HUES64 (cell line): ENCODE data around the gene FBP1.

ENCODE experiments used
- H3K27ac ChIP-seq: 2 replicates; pipeline ENCODE4 v1.7.0; 2013; ENCODE audit warnings: low read depth, low read length, inconsistent platforms
- H3K27me3 ChIP-seq: 2 replicates; pipeline ENCODE4 v1.6.1; 2013; ENCODE audit warnings: mild to moderate bottlenecking, low read length; ENCODE audit not compliant: insufficient read depth
- H3K36me3 ChIP-seq: 2 replicates; pipeline ENCODE4 v1.6.1; 2013; ENCODE audit warnings: mild to moderate bottlenecking, low read length; ENCODE audit not compliant: insufficient read depth
- H3K4me1 ChIP-seq: 2 replicates; pipeline ENCODE4 v1.6.1; 2013; ENCODE audit warnings: mild to moderate bottlenecking, low read length, moderate library complexity; ENCODE audit not compliant: insufficient read depth
- H3K4me3 ChIP-seq: 2 replicates; pipeline ENCODE4 v1.5.1; 2013; ENCODE audit warnings: mild to moderate bottlenecking, low read length, moderate library complexity
- H3K9ac ChIP-seq: 2 replicates; pipeline ENCODE4 v1.6.1; 2013; ENCODE audit warnings: mild to moderate bottlenecking, low read depth, low read length
- H3K9me3 ChIP-seq: 2 replicates; pipeline ENCODE4 v1.6.1; 2013; ENCODE audit warnings: low read depth, low read length; ENCODE audit not compliant: insufficient read depth
- WGBS: fragments of 150-250, 120-280 bp; methylation state at CpG from one replicate; pipeline ENCODE4 v1.1.7; 2013; ENCODE audit warnings: missing lambda C conversion rate; 5-methylcytosine and 5-hydroxymethylcytosine counted together

Gene FBP1

DNA sequence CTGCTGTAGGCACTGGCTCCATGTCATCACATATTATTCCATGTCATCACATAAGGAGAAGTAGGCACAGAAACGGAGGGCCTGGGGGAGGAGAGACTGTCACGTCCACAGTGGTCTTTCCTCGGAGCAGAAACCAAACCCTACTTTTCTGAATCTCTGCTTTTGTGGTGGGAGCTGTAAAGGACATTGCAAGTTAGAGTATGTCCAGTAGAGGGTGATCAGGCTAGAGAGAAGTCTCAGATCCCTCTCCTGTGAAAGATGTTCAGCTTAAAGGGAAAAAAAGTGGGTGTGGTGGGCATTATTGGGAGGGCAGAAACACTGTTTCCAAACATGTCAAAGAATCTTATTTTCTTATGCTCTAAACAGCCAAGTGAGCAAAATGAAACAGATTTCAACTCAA is 26.3 kb downstream of the FBP1 start:
- H3K4me3 ChIP-seq, result no peak overlapping the region
- 82% methylated on average over 3 of the region's 3 CpGs for WGBS
- H3K27me3 ChIP-seq, result no peaks in the 10 kb centered on the region
- no peak overlapping the region for H3K9ac ChIP-seq
- peaks cover 4% of the 10 kb centered on the region for H3K4me1 ChIP-seq
- H3K36me3 ChIP-seq, result no peaks in the 10 kb centered on the region
- H3K27ac ChIP-seq, result no peak overlapping the region
- no peaks in the 10 kb centered on the region for H3K9me3 ChIP-seq

DNA sequence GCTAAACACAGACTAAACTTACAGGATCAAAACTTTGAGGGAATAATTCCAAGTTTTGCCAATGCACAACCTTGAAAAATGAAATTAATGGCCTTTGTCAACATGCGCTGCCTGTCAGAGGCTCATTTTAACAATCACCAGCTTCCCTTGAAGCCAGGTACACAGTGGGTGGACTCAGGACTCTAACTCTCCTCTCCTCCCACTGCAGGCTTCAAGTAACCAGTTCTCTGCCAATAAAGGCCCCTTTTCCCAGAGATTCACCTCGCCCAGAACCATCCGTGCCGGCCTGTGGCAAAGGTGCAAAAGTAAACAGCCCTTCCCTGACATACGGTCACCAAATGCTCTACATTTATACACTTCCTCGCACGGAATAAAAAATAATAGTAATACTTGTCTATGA is 27.2 kb downstream of the FBP1 start:
- Histone ChIP-seq H3K4me3 (no peak overlapping the region), H3K36me3 (no peaks in the 10 kb centered on the region), H3K27me3 (no peaks in the 10 kb centered on the region), H3K9me3 (no peaks in the 10 kb centered on the region), H3K9ac (no peak overlapping the region), H3K27ac (no peak overlapping the region), H3K4me1 (peaks cover 13% of the 10 kb centered on the region)
- WGBS, result 95% methylated on average over 7 of the region's 7 CpGs

DNA sequence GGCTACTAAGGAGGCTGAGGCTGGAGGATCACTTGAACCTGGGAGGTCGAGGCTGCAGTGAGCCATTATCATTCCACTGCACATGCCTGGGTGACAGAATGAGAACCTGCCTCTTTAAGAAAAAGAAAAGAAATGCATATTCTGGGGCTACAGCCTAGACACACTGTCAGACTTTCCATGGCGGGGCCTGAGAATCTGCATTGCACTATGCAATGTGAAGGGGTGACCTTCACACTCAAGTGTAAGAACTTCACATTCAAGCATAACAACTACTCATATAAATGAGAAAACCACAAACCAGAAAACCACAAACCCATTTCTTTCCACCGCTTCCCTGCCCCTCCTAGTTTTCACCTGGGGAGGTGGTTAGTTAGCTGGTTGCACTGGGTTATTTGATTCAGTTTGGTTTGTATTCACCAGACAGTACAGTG is 27.7 kb downstream of the FBP1 start:
- Histone ChIP-seq H3K4me3 (no peak overlapping the region), H3K9me3 (no peaks in the 10 kb centered on the region), H3K36me3 (no peaks in the 10 kb centered on the region), H3K4me1 (peaks cover 15% of the 10 kb centered on the region), H3K9ac (no peak overlapping the region), H3K27me3 (no peaks in the 10 kb centered on the region), H3K27ac (no peak overlapping the region)
- 86% methylated on average over 2 of the region's 3 CpGs for WGBS

DNA sequence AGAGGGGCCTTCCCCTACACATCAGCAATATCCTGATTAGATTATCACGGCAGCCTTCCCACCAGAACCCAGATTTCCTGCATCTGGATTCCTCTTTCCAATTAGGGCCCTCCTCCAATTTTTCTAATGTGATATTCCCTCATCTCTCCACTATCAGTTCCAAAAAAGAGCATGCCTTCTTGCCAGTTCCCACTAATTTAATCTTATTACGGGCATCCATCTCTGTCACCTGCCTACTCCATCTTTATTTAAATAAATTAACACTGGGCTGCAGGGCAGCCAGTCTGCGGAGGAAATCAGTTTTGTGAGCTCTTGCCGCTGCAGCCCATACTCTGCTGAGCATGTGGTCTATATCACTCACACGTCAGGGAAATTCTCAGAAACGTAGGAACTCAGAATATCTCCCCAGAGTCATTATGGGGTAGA is 29.1 kb downstream of the FBP1 start:
- no peaks in the 10 kb centered on the region for H3K9me3 ChIP-seq
- H3K4me3 ChIP-seq, result no peak overlapping the region
- peaks cover 15% of the 10 kb centered on the region for H3K4me1 ChIP-seq
- H3K27ac ChIP-seq, result no peak overlapping the region
- no peaks in the 10 kb centered on the region for H3K36me3 ChIP-seq
- WGBS, result 89% methylated on average over 6 of the region's 6 CpGs
- H3K9ac ChIP-seq, result no peak overlapping the region
- H3K27me3 ChIP-seq, result no peaks in the 10 kb centered on the region

DNA sequence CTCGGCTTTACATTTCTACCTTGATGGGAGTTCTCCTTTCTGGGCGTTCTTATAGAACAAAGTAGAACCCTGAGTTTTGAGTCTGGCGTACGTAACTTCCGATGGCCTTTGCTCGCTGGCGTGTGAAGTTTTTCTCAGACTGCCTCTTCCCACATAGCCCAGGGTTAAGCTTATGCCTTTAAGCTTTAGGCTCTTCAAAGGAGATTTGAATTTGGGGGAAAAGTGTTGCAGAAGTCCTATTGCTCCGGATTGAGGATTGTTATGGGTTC is 32.0 kb downstream of the FBP1 start:
- H3K27me3 ChIP-seq, result no peaks in the 10 kb centered on the region
- peaks cover 17% of the 10 kb centered on the region for H3K4me1 ChIP-seq
- H3K4me3 ChIP-seq, result no peak overlapping the region
- H3K9ac ChIP-seq, result no peak overlapping the region
- H3K27ac ChIP-seq, result no peak overlapping the region
- no peaks in the 10 kb centered on the region for H3K9me3 ChIP-seq
- WGBS, result 89% methylated on average over 8 of the region's 8 CpGs
- H3K36me3 ChIP-seq, result no peaks in the 10 kb centered on the region

DNA sequence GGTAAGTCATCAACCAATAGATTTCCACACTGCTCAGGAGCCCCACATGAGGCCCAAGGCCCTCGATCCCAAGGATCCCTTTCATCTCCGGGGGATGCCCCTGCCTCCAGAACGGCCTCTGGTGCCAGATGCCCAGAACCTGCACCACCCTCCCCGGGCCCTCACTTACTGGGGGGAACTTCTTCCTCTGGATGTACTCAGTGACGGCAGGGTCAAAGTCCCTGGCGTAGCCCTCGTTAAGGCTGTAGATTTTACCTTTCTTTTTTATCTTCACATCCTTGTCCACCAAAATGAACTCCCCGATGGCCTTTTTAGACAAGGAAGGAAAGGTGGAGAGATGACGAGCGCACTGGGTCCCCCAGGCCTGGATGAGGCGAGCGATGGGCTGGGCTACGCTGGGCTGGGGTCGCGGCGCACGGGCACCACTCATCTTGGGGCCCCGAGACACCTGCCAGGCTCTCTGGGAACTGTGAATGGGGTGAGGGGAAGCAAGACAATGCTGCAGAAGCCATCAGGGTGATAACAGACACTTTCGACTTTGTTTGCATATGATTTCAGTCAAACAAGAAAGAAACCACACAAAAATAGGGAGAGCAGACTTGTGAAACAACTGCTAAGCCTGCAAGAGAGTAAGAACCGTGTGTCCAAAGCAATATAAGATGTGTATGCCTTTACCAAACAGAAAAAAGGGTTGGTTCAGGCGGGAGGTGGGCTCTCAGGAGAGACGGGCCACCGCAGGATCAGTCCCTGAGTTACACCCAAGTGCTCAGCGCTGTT is 32.5 kb downstream of the FBP1 start:
- Histone ChIP-seq H3K9me3 (no peaks in the 10 kb centered on the region), H3K27me3 (no peaks in the 10 kb centered on the region), H3K4me3 (no peak overlapping the region), H3K27ac (no peak overlapping the region), H3K9ac (no peak overlapping the region), H3K4me1 (peaks cover 17% of the 10 kb centered on the region), H3K36me3 (no peaks in the 10 kb centered on the region)
- 83% methylated on average over 24 of the region's 24 CpGs for WGBS

DNA sequence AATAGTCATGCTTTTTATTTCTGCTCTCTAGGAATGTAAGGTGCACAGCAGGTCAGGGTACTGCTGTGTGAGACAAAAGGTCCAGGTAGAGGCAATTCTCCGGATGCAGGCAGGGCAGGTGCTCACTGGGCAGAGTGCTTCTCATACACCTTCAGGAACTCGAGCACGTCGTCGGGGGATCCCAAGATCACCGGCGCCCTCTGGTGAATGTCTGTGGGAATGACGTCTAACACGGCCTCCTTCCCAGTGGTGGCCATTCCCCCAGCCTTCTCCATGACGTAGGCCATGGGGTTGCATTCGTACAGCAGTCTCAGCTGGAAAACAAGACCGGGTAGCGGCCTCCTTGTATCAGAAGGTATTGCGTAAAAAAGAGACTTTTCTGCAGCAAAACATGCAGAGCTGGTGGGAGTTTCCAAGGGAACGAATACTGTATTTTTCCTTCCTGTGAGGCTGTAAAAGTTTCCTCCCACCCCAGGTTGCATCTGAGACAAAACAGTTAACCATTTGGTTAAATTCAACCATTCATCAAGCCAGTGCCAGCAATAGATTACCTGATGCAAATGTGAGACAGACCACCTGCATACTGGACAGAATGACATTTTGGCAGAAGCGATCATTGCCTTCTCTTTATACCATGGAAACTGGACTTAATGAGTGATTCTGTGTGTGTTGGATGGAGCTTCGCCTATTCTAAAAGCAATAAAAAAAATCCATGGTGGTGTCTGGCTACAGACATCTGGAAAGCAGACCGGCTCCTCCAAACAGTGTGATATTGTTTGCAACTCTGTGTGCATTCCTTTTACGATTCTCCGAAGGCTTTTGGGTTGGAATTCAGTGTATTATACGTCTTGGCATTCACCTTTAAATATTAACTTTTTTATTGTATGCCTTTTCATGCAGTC is 35.8 kb downstream of the FBP1 start:
- Histone ChIP-seq H3K4me3 (no peak overlapping the region), H3K4me1 (peaks cover 17% of the 10 kb centered on the region), H3K36me3 (no peaks in the 10 kb centered on the region), H3K9ac (no peak overlapping the region), H3K9me3 (no peaks in the 10 kb centered on the region), H3K27me3 (no peaks in the 10 kb centered on the region), H3K27ac (no peak overlapping the region)
- 40% methylated on average over 21 of the region's 21 CpGs for WGBS

DNA sequence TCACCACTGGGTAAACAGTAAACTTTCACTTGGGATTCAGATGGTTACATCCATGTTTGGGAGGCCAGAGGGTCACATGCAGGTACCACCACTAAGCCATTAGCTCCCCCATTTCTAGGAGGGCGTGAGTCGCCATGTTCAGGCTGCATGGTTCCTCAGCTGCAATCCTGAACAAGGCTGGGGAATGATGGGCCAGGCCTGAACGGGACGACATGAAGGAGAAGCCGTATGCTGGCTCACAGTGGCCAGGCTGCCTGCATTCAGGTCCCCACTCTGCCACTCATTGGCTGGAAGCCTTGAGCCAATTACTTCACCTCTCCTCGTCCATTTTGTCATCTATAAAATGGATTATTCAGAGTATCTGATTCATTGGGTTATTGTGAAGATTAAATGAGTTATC is 36.7 kb downstream of the FBP1 start:
- Histone ChIP-seq H3K27me3 (no peaks in the 10 kb centered on the region), H3K9ac (no peak overlapping the region), H3K27ac (no peak overlapping the region), H3K36me3 (no peaks in the 10 kb centered on the region), H3K4me1 (peaks cover 10% of the 10 kb centered on the region), H3K4me3 (no peak overlapping the region), H3K9me3 (no peaks in the 10 kb centered on the region)
- 94% methylated on average over 5 of the region's 6 CpGs for WGBS

DNA sequence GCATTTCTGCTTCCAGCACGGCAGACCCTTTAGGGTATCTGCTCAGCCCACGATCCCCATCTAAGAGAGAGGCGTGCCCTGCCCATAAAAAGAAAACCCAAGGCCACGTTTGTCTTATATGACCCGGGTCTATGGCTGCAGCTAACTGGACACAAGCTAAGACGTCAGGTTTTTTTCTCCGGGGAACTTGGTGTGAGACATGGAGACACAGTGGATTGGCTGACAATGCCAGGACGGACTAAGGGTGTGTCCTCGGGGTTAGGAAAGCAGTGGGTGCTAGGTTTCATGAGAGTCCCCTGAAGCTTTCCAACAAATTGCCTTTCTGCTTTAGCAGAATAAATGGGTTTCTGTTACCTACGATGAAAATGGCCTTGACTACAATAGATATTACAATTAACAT is 38.6 kb downstream of the FBP1 start:
- 81% methylated on average over 9 of the region's 10 CpGs for WGBS
- Histone ChIP-seq H3K4me1 (peaks cover 3% of the 10 kb centered on the region; the same call in 1 of the 2 replicates), H3K27ac (no peak overlapping the region), H3K9me3 (no peaks in the 10 kb centered on the region), H3K9ac (no peak overlapping the region), H3K27me3 (no peaks in the 10 kb centered on the region), H3K36me3 (no peaks in the 10 kb centered on the region), H3K4me3 (no peak overlapping the region)

DNA sequence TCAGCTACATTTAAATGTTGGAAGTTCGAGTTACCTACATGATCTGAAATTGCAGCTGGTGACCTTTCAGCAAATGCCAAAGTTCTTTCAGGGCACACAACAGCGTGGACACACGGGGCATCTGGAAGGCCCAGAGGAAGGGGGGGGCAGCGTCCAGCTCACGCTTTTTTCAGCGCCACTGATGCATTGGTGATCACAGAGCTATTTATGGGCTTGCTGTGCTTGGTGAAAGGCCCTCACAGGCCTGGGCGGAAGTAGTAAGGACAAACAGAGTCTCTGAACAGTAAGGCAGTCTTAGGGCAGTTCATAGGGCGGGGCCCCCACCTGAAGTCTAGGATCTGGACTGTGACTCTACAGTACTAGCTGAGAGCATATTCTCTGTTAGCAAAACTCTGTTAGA is 39.1 kb downstream of the FBP1 start:
- Histone ChIP-seq H3K4me1 (peaks cover 3% of the 10 kb centered on the region; the same call in 1 of the 2 replicates), H3K27ac (no peak overlapping the region), H3K9me3 (no peaks in the 10 kb centered on the region), H3K27me3 (no peaks in the 10 kb centered on the region), H3K4me3 (no peak overlapping the region), H3K36me3 (no peaks in the 10 kb centered on the region), H3K9ac (no peak overlapping the region)
- 93% methylated on average over 8 of the region's 8 CpGs for WGBS

DNA sequence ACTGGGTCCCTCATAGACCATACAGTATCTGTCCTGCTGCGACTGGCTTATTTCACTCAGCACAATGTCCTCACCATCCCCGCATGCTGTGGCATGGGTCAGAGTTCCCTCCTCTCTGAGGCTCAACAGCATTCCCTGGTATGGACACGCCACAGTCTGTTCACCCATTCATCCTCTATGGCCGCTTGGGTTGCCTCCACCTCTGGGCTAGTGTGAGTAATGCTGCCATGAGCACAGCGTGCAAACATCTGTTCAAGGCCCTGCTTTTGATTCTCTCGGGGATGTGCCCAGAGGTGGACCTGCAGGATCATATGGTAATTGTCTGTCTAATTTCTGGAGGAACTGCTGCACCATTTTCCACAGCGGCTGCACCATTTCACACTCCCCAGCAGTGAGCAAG is 40.2 kb downstream of the FBP1 start:
- H3K27me3 ChIP-seq, result no peaks in the 10 kb centered on the region
- H3K4me3 ChIP-seq, result no peak overlapping the region
- WGBS, result 80% methylated on average over 7 of the region's 7 CpGs

More for the DNA sequence above, 40.2 kb downstream of the FBP1 start:
- Histone ChIP-seq H3K27ac (no peak overlapping the region), H3K9me3 (no peaks in the 10 kb centered on the region), H3K9ac (no peak overlapping the region), H3K4me1 (peaks cover 3% of the 10 kb centered on the region; the same call in 1 of the 2 replicates), H3K36me3 (no peaks in the 10 kb centered on the region)
